Measurements from ENCODE around the gene ABLIM2. TPM values are rescaled to one million over a fixed set of nuclear protein-coding genes. Genes with fewer than 3 reads are reported as not detected.

Gene ABLIM2
- total and polyA plus RNA-seq, 2 of the 4 experiments (the other 2 are of a cell fraction): under 0.01 to 0.10 TPM

- Histone ChIP-seq H3K27ac (ENCODE audit: insufficient read depth, low read length) (no peak overlapping the region), H2BK5ac (ENCODE audit: low read depth, low read length, poor library complexity, severe bottlenecking) (no peak overlapping the region), H3K9me1 (ENCODE audit: insufficient read depth, low read length) (no peaks in the 10 kb centered on the region), H3K9ac (ENCODE audit: low read depth, low read length) (no peak overlapping the region), H4K20me1 (ENCODE audit: insufficient read depth, low read length) (0 out of 2 replicates have a peak, but pooled peaks cover 3% of the 10 kb centered on the region), H3K79me1 (ENCODE audit: low read depth in 1 of 2, low read length in 2 of 2) (no peaks in the 10 kb centered on the region), H3K4me1 (ENCODE audit: control insufficient read depth, insufficient read depth, low read length) (no peaks in the 10 kb centered on the region), H3K56ac (ENCODE audit: extremely low read depth, insufficient read depth, low read length) (no peak overlapping the region), H3K14ac (replicated peaks; ENCODE audit: low read depth, low read length) (no peak overlapping the region), H2AK5ac (ENCODE audit: low read depth, low read length) (no peak overlapping the region), H2AFZ (replicated peaks; ENCODE audit: low read length, poor library complexity) (no peak overlapping the region), H4K5ac (ENCODE audit: low read depth, low read length) (no peak overlapping the region), H4K91ac (ENCODE audit: insufficient read depth, low read depth, low read length) (no peak overlapping the region), H3K27me3 (ENCODE audit: control insufficient read depth, insufficient read depth, low read length) (peaks cover 65% of the 10 kb centered on the region), H3K36me3 (ENCODE audit: control insufficient read depth, insufficient read depth, low read length) (no peaks in the 10 kb centered on the region), H2BK15ac (ENCODE audit: low read depth, low read length) (no peak overlapping the region), H2BK120ac (ENCODE audit: low read depth, low read length) (no peak overlapping the region), H2AK9ac (replicated peaks; ENCODE audit: low read depth, low read length, poor library complexity) (no peak overlapping the region), H4K8ac (ENCODE audit: low read depth in 2 of 2, low read length in 2 of 2) (no peak overlapping the region), H3K4ac (ENCODE audit: low read depth, low read length) (no peak overlapping the region), H3K9me3 (ENCODE audit: control insufficient read depth, insufficient read depth, low read length) (no peaks in the 10 kb centered on the region), H3K23ac (ENCODE audit: low read depth, low read length) (no peak overlapping the region), H3K18ac (ENCODE audit: low read depth, low read length) (no peak overlapping the region), H3K4me2 (ENCODE audit: low read depth, low read length) (peak overlapping the region; percentile 73; the same call in 1 of the 2 replicates), H3K4me3 (ENCODE audit: insufficient read depth, low read depth, low read length) (peak overlapping the region; percentile 28; the same call in 1 of the 2 replicates), H2BK20ac (ENCODE audit: low read depth, low read length) (no peak overlapping the region)
- POLR2A ChIA-PET (ENCODE audit: unreplicated experiment): no interaction called here
- ATAC-seq (ENCODE audit: low read depth) (peak; percentile 76), DNase-seq (peak; percentile 10)
- TF ChIP-seq CHD1 (IDR thresholded peaks at IDR 0.05; ENCODE audit: low read depth, low read length): no peak
- TF ChIP-seq MAZ (IDR thresholded peaks at IDR 0.05; ENCODE audit: borderline replicate concordance, low read depth, low read length): peak; percentile 37; the same call in 1 of the 2 replicates
- peak; percentile 42 for TF ChIP-seq CTCF (conservative IDR thresholded peaks at IDR 0.05; ENCODE audit: low read depth, low read length)
- peak; percentile 45 for TF ChIP-seq RAD21 (IDR thresholded peaks at IDR 0.05; ENCODE audit: low read length)
- dilution Hi-C loops (cut with HindIII; ENCODE audit: low sequenced_read_pairs, unreplicated experiment) (no loop called here), intact Hi-C loops (cut with micrococcal nuclease) (no loop called here), in situ Hi-C loops (cut with MboI; ENCODE audit: low sequenced_read_pairs) (no loop called here)
- BruUV-seq (replicated peaks): no TSS peak
- WGBS, 2 experiments (ENCODE audit: extremely low coverage in 2 of 2, insufficient read length in 1 of 2): no CpG with 5 or more reads among the region's 4 CpGs
- CTCF ChIA-PET: no interaction called here
Measured at GRCh38 chr4:8015512-8015911, 143.1 kb downstream of the ABLIM2 start.
